Measurements from ENCODE around the gene DCC.

The DCC gene

GRCh38 chr18:52402814-52403213 is 62.8 kb downstream of the DCC start:
- ChIA-PET CTCF (interaction anchor here (0.9 kb wide), 1 partner anchor 36 kb away, joined by 3 read pairs; no protein-coding TSS in a partner anchor), POLR2A (no interaction called here)
- no peak for DNase-seq (ENCODE audit: extremely low spot score)
- no peak for TF ChIP-seq CTCF (IDR thresholded peaks at IDR 0.05; ENCODE audit: control extremely low read depth, extremely low read depth, low read depth, missing control alignments)

GRCh38 chr18:52403291-52404021 is 63.5 kb downstream of the DCC start:
- no peak for TF ChIP-seq CTCF (IDR thresholded peaks at IDR 0.05; ENCODE audit: control extremely low read depth, extremely low read depth, low read depth, missing control alignments)
- POLR2A ChIA-PET, result no interaction called here
- CTCF ChIA-PET, result interaction anchor here (0.8 to 0.9 kb wide), 2 partner anchors 8 to 35 kb away, joined by 3 read pairs; no protein-coding TSS in a partner anchor
- no peak for DNase-seq (ENCODE audit: extremely low spot score)

GRCh38 chr18:52408800-52409302 is 68.9 kb downstream of the DCC start:
- TF ChIP-seq CTCF (IDR thresholded peaks at IDR 0.05; ENCODE audit: control extremely low read depth, extremely low read depth, low read depth, missing control alignments), result no peak
- POLR2A ChIA-PET, result no interaction called here
- DNase-seq (ENCODE audit: extremely low spot score), result no peak
- CTCF ChIA-PET, result interaction anchor here (1.2 to 2.1 kb wide), 8 partner anchors 9 to 788 kb away, joined by 3 to 10 read pairs (median 4); partner anchors contain the start of gene DCC

- DNase-seq (ENCODE audit: extremely low spot score), result peak; percentile 14
- ChIA-PET CTCF (interaction anchor here (1.2 to 2.1 kb wide), 8 partner anchors 8 to 789 kb away, joined by 3 to 10 read pairs (median 4); partner anchors contain the start of gene DCC), POLR2A (no interaction called here)
- peak; percentile 36 for TF ChIP-seq CTCF (IDR thresholded peaks at IDR 0.05; ENCODE audit: control extremely low read depth, extremely low read depth, low read depth, missing control alignments)
Observed at GRCh38 chr18:52409727-52410126, 69.7 kb downstream of the DCC start.

- ChIA-PET CTCF (no interaction called here), POLR2A (no interaction called here)
- DNase-seq (ENCODE audit: extremely low spot score), result no peak
- TF ChIP-seq CTCF (IDR thresholded peaks at IDR 0.05; ENCODE audit: control extremely low read depth, extremely low read depth, low read depth, missing control alignments), result no peak
Observed at GRCh38 chr18:52415131-52415530, 75.1 kb downstream of the DCC start.

GRCh38 chr18:52422985-52423601 is 83.1 kb downstream of the DCC start:
- DNase-seq (ENCODE audit: extremely low spot score), result no peak
- POLR2A ChIA-PET, result no interaction called here
- CTCF ChIA-PET, result no interaction called here
- no peak for TF ChIP-seq CTCF (IDR thresholded peaks at IDR 0.05; ENCODE audit: control extremely low read depth, extremely low read depth, low read depth, missing control alignments)

All from GM10248 (cell line).